ENCODE measurements around the gene GRN.
"Not testable (repeated sequence)": the region's sequence is repeated elsewhere in the genome, so short reads cannot be mapped to it uniquely, and the experiment has no call there.

Gene GRN

DNA sequence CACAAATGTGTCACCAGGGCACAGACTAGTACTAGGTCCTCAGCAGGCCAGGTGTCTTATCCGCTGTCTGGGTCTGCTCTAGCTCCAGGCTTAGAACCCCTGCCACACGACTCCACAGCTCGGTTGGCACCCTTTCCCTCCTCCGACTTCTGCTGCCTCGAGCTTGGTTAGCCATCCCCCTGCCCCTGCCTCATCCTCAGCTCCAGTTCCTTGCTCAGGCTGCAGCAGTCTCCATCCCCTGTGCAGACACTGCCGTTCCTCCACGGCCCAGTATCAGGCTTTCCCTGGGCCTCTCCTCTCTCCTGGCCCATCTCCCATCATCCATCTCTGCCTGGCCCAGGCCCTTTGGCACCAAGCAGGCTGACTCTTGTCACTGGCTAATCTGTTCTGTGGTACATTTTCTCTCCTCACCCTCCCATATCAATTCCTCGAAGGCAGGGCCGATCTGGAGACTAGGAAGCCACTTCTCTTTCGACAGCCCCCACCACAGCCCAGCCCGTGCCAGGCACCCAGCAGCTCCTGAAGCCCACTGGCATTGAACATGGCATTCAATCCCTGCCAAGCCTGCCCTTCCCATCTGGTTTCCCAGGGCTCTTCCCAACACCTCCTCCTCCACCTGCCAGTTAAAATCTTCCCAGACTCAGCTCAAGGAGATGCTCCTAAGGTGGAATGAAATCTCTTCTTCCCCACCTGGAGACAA, 1.4 kb upstream of the GRN start:
- no peak for DNase-seq (ENCODE audit: low read depth)
- no peak overlapping the region for H3K4me3 ChIP-seq (ENCODE audit: low read length)
- TF ChIP-seq, protein P1, sequence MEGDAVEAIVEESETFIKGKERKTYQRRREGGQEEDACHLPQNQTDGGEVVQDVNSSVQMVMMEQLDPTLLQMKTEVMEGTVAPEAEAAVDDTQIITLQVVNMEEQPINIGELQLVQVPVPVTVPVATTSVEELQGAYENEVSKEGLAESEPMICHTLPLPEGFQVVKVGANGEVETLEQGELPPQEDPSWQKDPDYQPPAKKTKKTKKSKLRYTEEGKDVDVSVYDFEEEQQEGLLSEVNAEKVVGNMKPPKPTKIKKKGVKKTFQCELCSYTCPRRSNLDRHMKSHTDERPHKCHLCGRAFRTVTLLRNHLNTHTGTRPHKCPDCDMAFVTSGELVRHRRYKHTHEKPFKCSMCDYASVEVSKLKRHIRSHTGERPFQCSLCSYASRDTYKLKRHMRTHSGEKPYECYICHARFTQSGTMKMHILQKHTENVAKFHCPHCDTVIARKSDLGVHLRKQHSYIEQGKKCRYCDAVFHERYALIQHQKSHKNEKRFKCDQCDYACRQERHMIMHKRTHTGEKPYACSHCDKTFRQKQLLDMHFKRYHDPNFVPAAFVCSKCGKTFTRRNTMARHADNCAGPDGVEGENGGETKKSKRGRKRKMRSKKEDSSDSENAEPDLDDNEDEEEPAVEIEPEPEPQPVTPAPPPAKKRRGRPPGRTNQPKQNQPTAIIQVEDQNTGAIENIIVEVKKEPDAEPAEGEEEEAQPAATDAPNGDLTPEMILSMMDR (conservative IDR thresholded peaks at IDR 0.05; ENCODE audit: low read length), result no peak

- peak overlapping the region; percentile 97 for H3K4me3 ChIP-seq (ENCODE audit: low read length)
- TF ChIP-seq, protein P1 (conservative IDR thresholded peaks at IDR 0.05; ENCODE audit: low read length), result peak; percentile 60
- peak; percentile 61 for DNase-seq (ENCODE audit: low read depth)
Measured at GRCh38 chr17:44345454-44346026, 438 bp downstream of the GRN start.

DNA sequence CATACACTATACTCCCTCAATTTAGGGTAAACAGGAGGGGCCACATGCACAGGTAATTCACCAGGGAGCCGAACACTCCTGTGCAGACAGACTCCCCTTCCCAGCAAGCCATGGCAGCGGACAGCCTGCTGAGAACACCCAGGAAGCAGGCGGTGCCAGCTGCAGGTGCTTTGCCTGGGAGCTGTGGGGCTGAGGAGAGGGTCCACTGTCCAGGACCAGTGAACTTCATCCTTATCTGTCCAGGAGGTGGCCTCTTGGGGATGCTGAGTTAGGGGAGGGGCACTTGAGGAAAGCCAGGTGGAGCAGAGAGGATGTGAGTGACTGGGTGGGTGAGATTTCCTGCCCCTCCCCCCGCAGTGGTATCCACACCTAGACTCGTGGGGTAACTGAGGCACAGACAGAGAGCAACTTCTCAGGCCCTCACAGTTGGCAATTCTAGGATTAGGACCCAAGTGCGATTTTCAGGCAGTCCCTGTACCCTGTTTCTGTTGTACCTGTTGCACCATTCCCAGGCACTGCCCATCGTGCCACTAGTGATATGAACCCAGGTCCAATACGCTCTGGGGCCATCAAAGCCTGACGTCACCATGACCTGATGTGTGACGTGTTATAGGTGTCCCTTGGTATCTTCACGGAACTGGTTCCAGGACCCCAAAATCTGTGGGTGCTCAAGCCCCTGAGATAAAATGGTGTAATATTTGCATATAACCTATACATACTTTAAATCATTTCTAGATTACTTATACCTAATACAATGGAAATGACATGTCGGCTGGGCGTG, 1.2 kb downstream of the GRN start:
- H3K4me3 ChIP-seq (ENCODE audit: low read length), result peak overlapping the region; percentile 97
- TF ChIP-seq, protein P1 (conservative IDR thresholded peaks at IDR 0.05; ENCODE audit: low read length), result no peak
- no peak for DNase-seq (ENCODE audit: low read depth)

- not testable (repeated sequence) for DNase-seq (ENCODE audit: low read depth); H3K4me3 ChIP-seq (ENCODE audit: low read length)
Measured at GRCh38 chr17:44347206-44348055, 2.3 kb downstream of the GRN start.

- DNase-seq (ENCODE audit: low read depth), result peak; percentile 49
- TF ChIP-seq, protein P1 (conservative IDR thresholded peaks at IDR 0.05; ENCODE audit: low read length), result no peak
- no peak overlapping the region for H3K4me3 ChIP-seq (ENCODE audit: low read length)
Measured at GRCh38 chr17:44348234-44348987, 3.3 kb downstream of the GRN start.

DNA sequence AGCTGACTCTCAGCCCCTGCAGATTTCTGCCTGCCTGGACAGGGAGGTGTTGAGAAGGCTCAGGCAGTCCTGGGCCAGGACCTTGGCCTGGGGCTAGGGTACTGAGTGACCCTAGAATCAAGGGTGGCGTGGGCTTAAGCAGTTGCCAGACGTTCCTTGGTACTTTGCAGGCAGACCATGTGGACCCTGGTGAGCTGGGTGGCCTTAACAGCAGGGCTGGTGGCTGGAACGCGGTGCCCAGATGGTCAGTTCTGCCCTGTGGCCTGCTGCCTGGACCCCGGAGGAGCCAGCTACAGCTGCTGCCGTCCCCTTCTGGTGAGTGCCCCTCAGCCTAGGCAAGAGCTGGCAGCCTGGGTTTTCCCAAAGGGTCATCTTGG, 3.9 kb downstream of the GRN start:
- H3K4me3 ChIP-seq (ENCODE audit: low read length), result no peak overlapping the region
- TF ChIP-seq, protein P1 (conservative IDR thresholded peaks at IDR 0.05; ENCODE audit: low read length), result no peak
- no peak for DNase-seq (ENCODE audit: low read depth)
